ENCODE measurements around the gene ANKFY1.

- TF ChIP-seq POLR2A (IDR thresholded peaks at IDR 0.05; ENCODE audit: low read depth, low read length) (no peak), TAF1 (IDR thresholded peaks at IDR 0.05; ENCODE audit: low read depth, low read length) (no peak), SPI1 (IDR thresholded peaks at IDR 0.05; ENCODE audit: low read depth, low read length) (no peak)
Measured at GRCh38 chr17:4120332-4120731, 143.4 kb downstream of the ANKFY1 start.
